Measurements from ENCODE around the gene RHEB.

- TF ChIP-seq MAX (IDR thresholded peaks at IDR 0.05; ENCODE audit: insufficient read depth, insufficient read length) (no peak), CTCF (IDR thresholded peaks at IDR 0.05; ENCODE audit: extremely low read depth in 1 of 2, insufficient read depth in 1 of 2, low read depth in 1 of 2, low read length in 2 of 2) (no peak), EZH2 (IDR thresholded peaks at IDR 0.05; ENCODE audit: borderline replicate concordance, low read depth, low read length, severe bottlenecking) (no peak)
These were observed 67.8 kb downstream of the RHEB start for GRCh38 chr7:151451626-151452571.

Data from endothelial cell of umbilical vein (primary cell).